GM18868 (cell line): ENCODE results near the gene MADCAM1.
"Not testable (repeated sequence)": the region's sequence is repeated elsewhere in the genome, so short reads cannot be mapped to it uniquely, and the experiment has no call there.

Source experiments
- ATAC-seq: cut with Tn5 transposase; IDR thresholded peaks from one replicate; pipeline ENCODE4 v1.9.1; 2021; ENCODE audit warnings: mild to moderate bottlenecking, moderate library complexity; ENCODE audit not compliant: unreplicated experiment

Gene MADCAM1

GRCh38 chr19:465056-465816 lies 31.1 kb upstream of the MADCAM1 start:
- no peak for ATAC-seq

GRCh38 chr19:467554-467953 lies 28.7 kb upstream of the MADCAM1 start:
- no peak for ATAC-seq

DNA sequence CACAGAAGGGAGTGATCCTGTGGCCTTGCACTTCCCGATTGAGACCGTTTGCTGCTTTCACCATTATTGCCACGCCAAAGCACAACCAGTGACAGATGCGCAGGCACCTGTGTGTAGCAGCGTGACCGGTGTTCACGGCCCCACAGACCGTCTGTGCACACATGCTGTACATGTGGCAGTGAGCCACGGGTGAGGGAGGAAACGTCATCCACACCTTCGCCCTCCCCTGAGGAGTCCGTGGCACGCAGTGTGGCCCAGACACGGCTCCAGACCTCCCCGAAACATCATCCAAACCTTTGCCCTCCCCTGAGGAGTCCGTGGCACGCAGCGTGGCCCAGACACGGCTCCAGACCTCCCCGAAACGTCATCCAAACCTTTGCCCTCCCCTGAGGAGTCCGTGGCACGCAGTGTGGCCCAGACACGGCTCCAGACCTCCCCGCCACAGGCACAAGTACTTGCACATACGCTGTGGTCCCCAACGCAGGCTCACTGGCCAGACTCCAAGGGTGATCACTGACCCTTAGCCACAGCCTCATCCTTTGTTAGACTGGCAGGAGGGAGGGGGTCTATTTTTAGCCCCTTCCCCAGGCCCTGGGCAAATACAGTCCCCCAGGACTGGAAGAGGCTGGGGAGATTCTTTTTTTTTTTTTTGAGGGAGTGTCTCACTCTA lies 27.6 kb upstream of the MADCAM1 start:
- no peak for ATAC-seq

GRCh38 chr19:469833-470232 lies 26.5 kb upstream of the MADCAM1 start:
- no peak for ATAC-seq

GRCh38 chr19:470701-471100 lies 25.6 kb upstream of the MADCAM1 start:
- ATAC-seq: no peak

DNA sequence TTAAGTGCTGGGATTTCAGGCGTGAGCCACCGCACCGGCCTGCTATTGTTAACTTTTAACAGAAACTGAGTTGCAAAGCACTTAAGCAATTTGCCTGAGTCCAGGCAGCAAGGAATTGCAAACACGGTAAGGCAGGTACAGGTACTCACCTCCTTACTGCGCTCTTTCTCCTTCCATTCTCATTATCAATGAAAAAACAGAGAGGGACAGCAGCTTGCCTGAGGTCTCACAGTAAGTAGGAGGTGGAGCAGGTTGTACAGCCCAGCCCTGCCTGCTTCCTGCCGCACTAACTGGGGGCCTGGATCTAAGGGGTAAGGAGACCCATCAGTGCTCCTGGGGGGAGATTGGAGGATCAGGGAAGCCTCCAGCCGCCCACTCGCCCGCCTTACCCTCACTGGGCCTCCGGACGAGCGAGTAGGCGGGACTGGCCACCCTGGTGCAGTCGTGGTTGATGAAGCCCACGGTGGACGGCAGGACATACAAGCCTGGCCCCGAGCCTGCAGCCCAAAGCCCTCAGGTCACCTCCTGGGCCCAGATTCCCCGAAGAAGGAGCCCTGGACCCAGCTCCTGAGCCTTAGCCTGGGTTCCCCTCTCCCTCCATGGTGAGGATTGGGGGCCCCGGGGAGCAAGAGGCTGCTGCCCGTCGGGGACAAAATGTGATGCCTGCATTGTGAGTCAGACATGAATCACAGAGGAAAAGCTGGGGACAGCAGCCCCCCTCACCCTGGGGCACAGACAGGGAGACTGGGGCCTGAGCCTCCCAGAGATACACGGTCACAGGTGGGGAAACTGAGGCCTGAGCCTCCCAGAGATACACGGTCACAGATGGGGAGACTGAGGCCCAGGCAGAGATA lies 24.1 kb upstream of the MADCAM1 start:
- ATAC-seq: no peak

DNA sequence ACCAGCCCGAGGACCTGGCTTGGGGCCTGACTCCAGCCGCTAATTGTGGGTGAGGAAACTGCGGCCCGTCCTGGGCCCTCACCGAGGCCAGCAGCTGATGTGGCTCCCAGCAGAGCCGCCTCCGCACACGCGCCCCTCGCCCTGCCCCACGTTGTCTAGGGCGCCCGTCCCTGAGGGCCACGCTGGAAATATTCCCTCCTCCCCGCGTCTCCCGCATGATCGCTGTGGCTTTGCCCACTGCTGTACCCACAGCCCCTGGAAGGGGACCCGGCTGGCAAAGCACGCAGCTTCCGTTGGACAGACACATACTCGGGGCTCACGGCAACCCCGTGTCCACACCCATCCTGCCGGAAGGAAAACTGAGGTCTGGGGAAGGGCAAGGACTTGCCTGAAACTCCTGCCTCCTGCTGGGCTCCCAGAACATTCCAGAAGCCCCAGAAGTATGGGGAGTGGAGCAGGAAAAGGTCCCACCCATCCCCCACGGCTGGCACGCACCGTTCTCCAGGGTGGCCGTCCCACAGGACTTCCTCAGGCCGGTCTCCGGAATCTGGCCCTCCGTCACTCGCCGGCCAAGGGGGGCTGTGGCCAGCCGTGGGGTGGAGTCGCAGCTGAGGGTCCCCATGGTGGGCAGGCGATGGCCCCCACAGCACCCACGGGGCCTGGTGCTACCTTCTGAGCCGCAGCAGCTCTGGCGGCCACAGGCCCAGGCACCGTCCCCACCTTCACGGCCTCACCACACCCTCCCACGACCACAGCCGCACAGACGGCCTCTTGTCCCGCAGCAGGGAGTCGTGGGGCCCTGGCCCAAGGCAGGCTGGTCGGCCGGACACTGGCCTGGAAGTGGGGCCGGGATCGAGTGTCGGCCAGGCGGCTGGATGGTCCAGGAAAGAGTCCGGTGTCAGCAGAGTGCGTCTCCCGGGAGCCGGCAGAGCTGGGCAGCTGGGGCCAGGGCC lies 21.9 kb upstream of the MADCAM1 start:
- no peak for ATAC-seq

GRCh38 chr19:475360-475759 lies 20.9 kb upstream of the MADCAM1 start:
- ATAC-seq: no peak

GRCh38 chr19:478236-478903 lies 17.9 kb upstream of the MADCAM1 start:
- ATAC-seq: no peak

DNA sequence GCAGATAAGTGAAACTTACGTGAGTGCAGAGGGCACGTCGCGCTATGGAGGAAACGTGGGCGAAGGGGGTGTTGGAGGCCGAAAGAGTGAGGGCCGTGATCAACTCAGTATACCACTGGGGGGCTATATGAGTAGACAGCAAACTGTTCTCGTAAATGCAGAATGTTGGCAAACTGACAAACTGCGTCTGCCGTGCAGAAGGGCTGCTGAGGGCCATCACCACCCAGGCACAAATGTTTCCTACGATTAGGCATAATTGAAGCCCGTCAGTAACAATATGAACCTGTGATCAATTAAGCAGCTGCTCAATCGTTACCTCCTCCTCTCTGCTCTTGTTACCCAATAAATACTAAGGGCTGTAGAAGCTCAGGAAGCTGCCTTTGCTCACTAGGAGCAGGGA lies 17.3 kb upstream of the MADCAM1 start:
- no peak for ATAC-seq

- no peak for ATAC-seq
These were observed 16.1 kb upstream of the MADCAM1 start for GRCh38 chr19:480016-480855.

GRCh38 chr19:481100-481499 lies 15.2 kb upstream of the MADCAM1 start:
- not testable (repeated sequence) for ATAC-seq

DNA sequence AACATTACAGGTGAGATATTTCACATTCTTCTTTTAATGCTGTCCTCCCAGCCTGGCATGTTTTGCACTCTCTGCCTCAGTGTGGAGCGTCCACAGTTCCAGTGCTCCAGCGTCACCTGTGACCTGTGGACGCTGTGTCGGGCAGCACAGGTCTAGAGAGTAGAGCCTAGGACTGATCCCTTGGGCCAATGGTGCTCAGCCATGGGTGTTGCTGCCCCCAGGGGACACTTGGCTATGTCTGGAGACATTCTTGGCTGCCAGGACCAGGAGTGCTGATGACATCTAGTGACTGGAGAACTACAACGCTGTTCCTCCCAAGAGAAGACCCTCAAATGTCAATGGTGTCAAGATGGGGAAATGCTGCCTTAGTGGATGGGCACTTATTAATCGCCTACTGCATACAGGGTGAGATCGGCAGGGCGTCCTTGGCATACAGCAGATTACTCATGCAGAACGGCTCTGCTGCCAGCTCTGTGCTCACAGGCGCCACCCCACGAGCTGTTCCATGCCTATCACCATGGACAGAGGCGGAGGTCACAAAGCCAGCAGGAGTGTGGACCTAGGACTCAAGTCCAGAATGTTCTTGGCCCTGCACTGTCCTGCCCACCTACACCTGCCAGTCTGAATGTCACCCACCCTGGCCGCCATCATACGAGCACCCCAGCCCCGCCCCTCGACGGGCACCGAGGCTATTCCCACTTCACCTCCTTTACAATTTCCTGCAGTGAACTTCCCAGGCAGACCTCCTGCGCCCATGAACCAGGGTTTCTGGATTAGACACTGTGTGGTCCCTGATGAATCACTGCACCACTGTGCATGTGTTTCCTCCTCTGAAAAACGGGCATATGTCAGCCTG lies 13.9 kb upstream of the MADCAM1 start:
- no peak for ATAC-seq

GRCh38 chr19:483332-484072 lies 12.8 kb upstream of the MADCAM1 start:
- ATAC-seq: no peak

DNA sequence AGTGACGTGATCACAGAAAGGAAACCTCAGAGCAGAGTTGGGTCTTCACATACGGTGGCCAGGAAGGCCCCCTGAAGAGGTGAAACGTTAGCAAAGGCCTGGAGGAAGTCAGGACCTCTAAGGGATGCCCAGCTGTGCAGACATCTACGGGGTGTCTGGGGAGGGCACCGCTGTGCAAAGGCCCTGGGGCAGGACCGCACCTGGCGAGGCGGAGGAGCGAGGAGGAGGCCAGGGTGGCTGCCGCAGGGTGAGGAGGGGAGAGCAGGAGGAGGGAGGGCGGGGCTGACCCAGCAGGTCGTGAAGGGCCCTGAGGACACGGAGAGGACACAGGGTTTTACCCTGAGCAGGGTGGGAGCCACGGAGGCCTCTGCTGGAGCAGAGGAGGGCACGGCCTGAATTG lies 11.8 kb upstream of the MADCAM1 start:
- no peak for ATAC-seq

DNA sequence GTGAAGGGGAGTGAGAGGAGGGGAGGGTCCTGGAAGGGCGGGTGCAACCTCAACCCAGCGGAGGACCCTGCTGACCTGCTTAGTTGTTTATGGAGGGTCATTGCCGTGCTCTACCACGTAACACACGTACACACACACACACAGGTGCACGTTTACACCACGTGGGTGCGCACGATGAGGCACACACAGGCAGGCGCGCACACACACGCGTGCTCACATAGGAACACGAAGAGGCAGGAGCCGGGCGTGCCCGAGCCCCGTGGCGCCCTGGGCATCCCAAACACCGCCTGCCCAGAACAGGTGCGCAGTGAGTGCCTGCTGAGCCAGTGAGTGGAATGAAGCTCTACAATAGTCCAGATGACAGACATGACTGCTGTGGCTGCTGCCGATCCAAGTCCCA lies 11.2 kb upstream of the MADCAM1 start:
- ATAC-seq: no peak

DNA sequence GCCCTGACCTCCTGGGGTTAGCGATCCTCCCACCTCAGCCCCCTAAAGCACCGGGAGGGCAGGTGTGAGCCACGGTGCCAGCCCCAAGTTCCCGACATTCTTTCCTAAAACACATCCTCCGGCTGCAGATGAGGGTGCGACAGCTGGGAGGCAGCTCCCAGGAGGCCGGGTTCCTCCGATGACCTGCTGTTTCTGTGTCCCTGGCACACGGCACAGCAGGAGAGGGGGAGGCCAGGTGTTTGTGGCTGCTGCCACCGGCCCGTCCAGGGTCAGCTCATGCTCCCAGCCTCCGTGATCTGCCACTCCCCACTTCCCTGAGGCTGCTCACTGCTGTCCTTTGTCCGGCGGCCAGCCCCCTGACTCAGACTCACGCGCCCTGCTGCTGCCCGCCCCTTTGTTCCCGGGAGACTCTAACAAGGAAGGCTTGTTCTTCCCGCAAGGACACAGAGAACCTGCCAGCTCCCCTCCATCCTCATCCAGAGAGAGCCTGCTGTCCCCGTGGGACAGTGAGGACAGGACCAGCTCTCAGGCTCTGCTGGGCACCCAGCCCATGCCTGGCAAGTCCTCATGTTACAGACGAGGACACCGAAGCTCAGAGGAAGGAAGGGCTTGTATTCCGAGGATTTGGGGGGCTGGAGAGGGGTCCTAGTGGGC lies 10.6 kb upstream of the MADCAM1 start:
- ATAC-seq: no peak
